GM12872 (cell line): ENCODE results near the gene SEPTIN12.

Source experiments
- CTCF ChIP-seq: IDR thresholded peaks from 3 replicates; pipeline ENCODE4 v1.5.1; 2011; ENCODE audit warnings: low read depth, mild to moderate bottlenecking, low read length, moderate library complexity; ENCODE audit not compliant: insufficient read depth

Gene SEPTIN12

GRCh38 chr16:4788489-4788889 lies 344 bp upstream of the SEPTIN12 start:
- TF ChIP-seq CTCF: no peak

GRCh38 chr16:4787068-4787467 lies 1.1 kb downstream of the SEPTIN12 start:
- TF ChIP-seq CTCF: no peak

GRCh38 chr16:4785758-4786433 lies 2.2 kb downstream of the SEPTIN12 start:
- TF ChIP-seq CTCF: no peak

- TF ChIP-seq CTCF: no peak
Observed at GRCh38 chr16:4783951-4784336, 4.2 kb downstream of the SEPTIN12 start.

GRCh38 chr16:4783251-4783950 lies 4.7 kb downstream of the SEPTIN12 start:
- no peak for TF ChIP-seq CTCF

GRCh38 chr16:4780235-4780634 lies 7.9 kb downstream of the SEPTIN12 start:
- no peak for TF ChIP-seq CTCF

- TF ChIP-seq CTCF: no peak
Observed at GRCh38 chr16:4778050-4778392, 10.1 kb downstream of the SEPTIN12 start.
